C1 segment of cervical spinal cord (tissue), 14 donors: Measurements from ENCODE around the gene COIL.

Experiments
- DNase-seq, 14 donors: peaks; one replicate each; lab custom pipeline; 2025; lab: John Stamatoyannopoulos, UW

The COIL gene

GRCh38 chr17:56910509-56911235 is 50.2 kb downstream of the COIL start:
- DNase-seq, result no peak

- DNase-seq, result no peak
Observed at GRCh38 chr17:56909742-56910508, 50.9 kb downstream of the COIL start.

DNA sequence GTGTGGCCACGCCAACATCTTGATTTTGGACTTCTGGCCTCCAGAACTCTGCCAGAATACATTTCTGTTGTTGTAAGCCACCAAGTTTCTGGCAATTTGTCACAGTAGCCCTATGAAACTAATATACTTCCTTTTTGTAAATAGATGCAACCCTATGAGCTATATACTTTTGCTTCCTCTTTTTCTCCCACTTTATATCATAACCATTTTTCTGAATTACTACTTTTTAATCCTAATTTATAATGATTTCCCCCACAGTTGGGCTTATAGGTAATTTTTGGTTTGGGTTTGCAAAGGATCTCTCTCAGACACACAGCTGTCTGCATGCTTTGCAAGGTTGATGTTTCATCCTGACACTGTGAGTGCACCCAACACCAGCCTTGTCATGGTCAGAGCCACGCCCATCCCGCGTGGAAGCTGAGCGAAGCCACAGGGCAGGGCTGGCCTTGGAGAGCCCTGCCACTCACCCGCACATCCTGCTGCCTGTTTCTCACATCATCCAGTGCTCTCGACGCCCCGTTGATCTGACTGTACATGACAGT is 52.8 kb downstream of the COIL start:
- peak in 4 of 14 donors; percentile 3 to 37 (median 4) for DNase-seq

DNA sequence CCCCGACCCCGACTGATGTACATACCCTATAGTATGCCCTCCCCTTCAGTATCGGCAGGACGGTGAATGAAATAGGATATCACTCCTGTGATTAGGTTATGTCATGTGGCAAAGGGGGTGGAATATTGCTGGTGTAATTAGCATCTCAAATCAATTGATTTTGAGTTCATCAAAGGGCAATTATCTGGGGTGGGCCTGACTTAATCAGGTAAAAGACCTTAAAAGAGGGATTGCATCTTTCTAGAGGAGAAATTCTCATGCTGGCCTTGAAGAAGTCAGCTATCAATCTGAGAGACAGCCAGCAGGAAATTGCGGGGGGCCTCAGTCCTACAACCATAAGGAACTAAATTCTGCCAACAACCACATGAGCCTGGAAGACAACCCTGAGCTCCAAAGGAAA is 57.3 kb downstream of the COIL start:
- DNase-seq, result no peak

DNA sequence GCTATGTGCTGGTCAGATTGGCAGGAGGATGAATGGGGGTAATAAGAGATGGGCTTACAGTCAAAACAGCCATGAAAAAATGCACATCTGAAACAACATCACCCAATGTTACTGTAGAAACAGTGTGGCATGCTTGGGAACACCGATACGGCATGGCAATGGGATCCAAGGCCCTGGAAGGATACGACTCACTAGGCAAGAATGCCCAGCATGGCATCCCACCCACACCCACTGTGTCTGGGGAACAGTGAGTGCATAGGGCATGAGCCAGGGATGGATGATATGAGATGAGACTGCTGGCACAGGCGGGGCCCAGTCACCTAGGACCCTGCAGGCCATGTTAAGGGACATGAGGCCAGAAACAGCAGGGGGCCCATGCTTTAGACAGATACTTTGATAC is 58.5 kb downstream of the COIL start:
- DNase-seq, result no peak

GRCh38 chr17:56899403-56899802 is 61.4 kb downstream of the COIL start:
- DNase-seq, result no peak

DNA sequence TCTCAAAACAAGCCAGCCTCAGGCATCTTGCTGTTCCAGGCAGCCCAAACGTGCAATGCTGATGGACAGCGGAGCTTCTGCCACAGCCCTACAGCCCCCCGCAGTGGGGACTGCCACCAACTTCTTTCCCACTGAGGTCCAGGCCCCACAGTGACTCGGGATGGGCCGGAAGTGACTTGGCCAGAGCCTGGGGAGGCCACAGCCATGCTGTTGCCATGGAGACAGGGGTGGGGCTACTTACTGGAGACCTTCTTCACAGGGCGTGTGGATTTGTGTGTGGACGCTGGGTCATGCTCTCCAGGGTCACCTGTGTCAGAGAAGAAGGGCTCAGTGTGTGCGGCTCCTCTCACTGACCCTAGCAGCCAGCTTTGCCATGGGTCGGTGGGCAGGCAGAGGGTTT is 62.0 kb downstream of the COIL start:
- DNase-seq, result no peak

GRCh38 chr17:56897646-56898424 is 63.0 kb downstream of the COIL start:
- DNase-seq, result no peak

- DNase-seq, result no peak
Observed at GRCh38 chr17:56896968-56897359, 63.9 kb downstream of the COIL start.

GRCh38 chr17:56896217-56896967 is 64.5 kb downstream of the COIL start:
- DNase-seq, result no peak

GRCh38 chr17:56894859-56895455 is 65.9 kb downstream of the COIL start:
- no peak for DNase-seq

- DNase-seq, result no peak
Observed at GRCh38 chr17:56893503-56893902, 67.3 kb downstream of the COIL start.

GRCh38 chr17:56892333-56892732 is 68.5 kb downstream of the COIL start:
- DNase-seq, result no peak

DNA sequence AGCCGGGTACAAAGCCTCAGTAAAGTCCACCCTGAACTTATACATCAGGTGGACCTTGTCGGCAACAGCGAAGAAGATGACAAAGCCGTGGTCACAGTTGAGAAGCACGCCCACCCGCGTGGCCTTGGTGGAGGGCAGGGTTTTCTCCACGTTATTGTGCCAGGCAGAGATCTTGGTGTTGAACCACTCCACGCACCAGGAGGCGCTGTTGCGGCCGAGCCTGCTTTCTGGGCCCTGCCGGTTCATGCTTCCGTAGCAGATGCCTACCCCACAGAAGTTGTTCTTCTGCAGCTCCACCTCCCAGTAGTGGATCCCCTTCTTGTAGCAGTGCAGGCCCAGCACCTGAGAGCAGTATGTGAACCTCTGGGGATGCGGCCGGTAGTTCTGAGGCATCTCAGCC is 69.1 kb downstream of the COIL start:
- DNase-seq, result no peak

GRCh38 chr17:56890906-56891674 is 69.8 kb downstream of the COIL start:
- no peak for DNase-seq

DNA sequence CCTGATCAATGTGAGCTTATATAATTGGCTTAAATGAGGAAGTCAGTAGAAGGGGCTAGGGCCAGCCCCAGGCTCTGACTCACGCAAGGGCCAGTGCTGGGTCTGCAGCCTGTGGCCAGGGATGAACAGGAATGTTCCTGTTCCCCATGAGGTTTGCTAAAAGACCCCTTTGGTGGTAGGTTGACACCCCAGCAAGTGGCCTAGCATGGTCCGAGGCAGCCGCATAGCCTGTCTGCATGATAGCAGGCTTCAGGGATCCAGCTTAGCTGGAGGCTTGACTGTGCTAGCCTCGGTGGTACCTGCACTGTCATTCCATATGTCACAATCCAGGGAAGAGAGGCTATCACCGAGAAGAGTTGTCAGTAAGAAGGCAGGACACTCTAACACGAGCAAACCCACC is 70.5 kb downstream of the COIL start:
- no peak for DNase-seq
